HUES64 (cell line): ENCODE measurements around the gene SMARCD1.

Experiments
- H3K27ac ChIP-seq: 2 replicates; pipeline ENCODE4 v1.7.0; 2013; ENCODE audit warnings: low read depth, low read length, inconsistent platforms
- H3K27me3 ChIP-seq: 2 replicates; pipeline ENCODE4 v1.6.1; 2013; ENCODE audit warnings: mild to moderate bottlenecking, low read length; ENCODE audit not compliant: insufficient read depth
- H3K36me3 ChIP-seq: 2 replicates; pipeline ENCODE4 v1.6.1; 2013; ENCODE audit warnings: mild to moderate bottlenecking, low read length; ENCODE audit not compliant: insufficient read depth
- H3K4me1 ChIP-seq: 2 replicates; pipeline ENCODE4 v1.6.1; 2013; ENCODE audit warnings: mild to moderate bottlenecking, low read length, moderate library complexity; ENCODE audit not compliant: insufficient read depth
- H3K4me3 ChIP-seq: 2 replicates; pipeline ENCODE4 v1.5.1; 2013; ENCODE audit warnings: mild to moderate bottlenecking, low read length, moderate library complexity
- H3K9ac ChIP-seq: 2 replicates; pipeline ENCODE4 v1.6.1; 2013; ENCODE audit warnings: mild to moderate bottlenecking, low read depth, low read length
- H3K9me3 ChIP-seq: 2 replicates; pipeline ENCODE4 v1.6.1; 2013; ENCODE audit warnings: low read depth, low read length; ENCODE audit not compliant: insufficient read depth
- WGBS: fragments of 150-250, 120-280 bp; methylation state at CpG from one replicate; pipeline ENCODE4 v1.1.7; 2013; ENCODE audit warnings: missing lambda C conversion rate; 5-methylcytosine and 5-hydroxymethylcytosine counted together

The SMARCD1 gene

GRCh38 chr12:50106907-50107306 is 21.8 kb downstream of the SMARCD1 start:
- peaks cover 26% of the 10 kb centered on the region for H3K4me1 ChIP-seq
- H3K27ac ChIP-seq, result no peak overlapping the region
- peaks cover 2% of the 10 kb centered on the region for H3K36me3 ChIP-seq
- H3K9me3 ChIP-seq, result no peaks in the 10 kb centered on the region
- no peak overlapping the region for H3K4me3 ChIP-seq
- WGBS, result 84% methylated on average over 3 of the region's 3 CpGs
- no peaks in the 10 kb centered on the region for H3K27me3 ChIP-seq
- no peak overlapping the region for H3K9ac ChIP-seq

GRCh38 chr12:50107416-50108268 is 22.5 kb downstream of the SMARCD1 start:
- Histone ChIP-seq H3K4me3 (no peak overlapping the region), H3K36me3 (no peaks in the 10 kb centered on the region), H3K9me3 (no peaks in the 10 kb centered on the region), H3K27ac (no peak overlapping the region), H3K4me1 (peaks cover 24% of the 10 kb centered on the region), H3K9ac (no peak overlapping the region), H3K27me3 (no peaks in the 10 kb centered on the region)
- WGBS, result 92% methylated on average over 16 of the region's 17 CpGs

GRCh38 chr12:50109319-50109718 is 24.2 kb downstream of the SMARCD1 start:
- no peak overlapping the region for H3K27ac ChIP-seq
- H3K4me3 ChIP-seq, result no peak overlapping the region

GRCh38 chr12:50110127-50110761 is 25.1 kb downstream of the SMARCD1 start:
- 58% methylated on average over 7 of the region's 8 CpGs for WGBS
- Histone ChIP-seq H3K27ac (peak overlapping the region; percentile 32; the same call in 1 of the 2 replicates), H3K9me3 (no peaks in the 10 kb centered on the region), H3K4me3 (0 out of 2 replicates have a peak overlapping the region, but pooled peaks have one; percentile 2), H3K9ac (no peak overlapping the region), H3K4me1 (peaks cover 19% of the 10 kb centered on the region), H3K27me3 (no peaks in the 10 kb centered on the region), H3K36me3 (no peaks in the 10 kb centered on the region)

More at GRCh38 chr12:50109319-50109718, 24.2 kb downstream of the SMARCD1 start:
- no peaks in the 10 kb centered on the region for H3K27me3 ChIP-seq
- peaks cover 19% of the 10 kb centered on the region for H3K4me1 ChIP-seq
- no peaks in the 10 kb centered on the region for H3K9me3 ChIP-seq
- WGBS, result 93% methylated on average over 3 of the region's 3 CpGs
- H3K36me3 ChIP-seq, result no peaks in the 10 kb centered on the region
- no peak overlapping the region for H3K9ac ChIP-seq

- 52% methylated on average over 7 of the region's 7 CpGs for whole genome bisulfite sequencing
- Histone ChIP-seq H3K27ac (peak overlapping the region; percentile 34; the same call in 1 of the 2 replicates), H3K27me3 (no peaks in the 10 kb centered on the region), H3K9me3 (no peaks in the 10 kb centered on the region), H3K4me1 (peaks cover 19% of the 10 kb centered on the region), H3K36me3 (no peaks in the 10 kb centered on the region), H3K9ac (0 out of 2 replicates have a peak overlapping the region, but pooled peaks have one; percentile 9), H3K4me3 (peak overlapping the region; percentile 45)
Measured at GRCh38 chr12:50110762-50111351, 25.7 kb downstream of the SMARCD1 start.

GRCh38 chr12:50111395-50111692 is 26.2 kb downstream of the SMARCD1 start:
- Histone ChIP-seq H3K36me3 (0 out of 2 replicates have a peak, but pooled peaks cover under 1% of the 10 kb centered on the region), H3K27ac (no peak overlapping the region), H3K4me3 (peak overlapping the region; percentile 45), H3K9ac (0 out of 2 replicates have a peak overlapping the region, but pooled peaks have one; percentile 9), H3K27me3 (no peaks in the 10 kb centered on the region), H3K9me3 (no peaks in the 10 kb centered on the region), H3K4me1 (peaks cover 19% of the 10 kb centered on the region)
- 7% methylated on average over 19 of the region's 19 CpGs for WGBS

- Histone ChIP-seq H3K9me3 (no peaks in the 10 kb centered on the region), H3K9ac (peak within 1 kb of the TSS; percentile 72), H3K36me3 (0 out of 2 replicates have a peak, but pooled peaks cover 4% of the 10 kb centered on the region), H3K27ac (peak within 1 kb of the TSS; percentile 80; the same call in 1 of the 2 replicates), H3K4me1 (peaks cover 19% of the 10 kb centered on the region), H3K4me3 (peak within 1 kb of the TSS; percentile 70), H3K27me3 (no peaks in the 10 kb centered on the region)
- WGBS, result under 1% methylated on average over 59 of the region's 59 CpGs
Measured at GRCh38 chr12:50111693-50112455, 26.7 kb downstream of the SMARCD1 start, which contains the start of gene COX14. Gene COX14, plus strand, starts transcription at chr12:50112236. Its CDS starts 7,808 bp downstream, at chr12:50120044.

- H3K9me3 ChIP-seq, result no peaks in the 10 kb centered on the region
- H3K36me3 ChIP-seq, result 0 out of 2 replicates have a peak, but pooled peaks cover 4% of the 10 kb centered on the region
- H3K4me3 ChIP-seq, result peak overlapping the region; percentile 70
- WGBS, result 27% methylated on average over 24 of the region's 26 CpGs
- H3K4me1 ChIP-seq, result peaks cover 19% of the 10 kb centered on the region
- no peaks in the 10 kb centered on the region for H3K27me3 ChIP-seq
- peak overlapping the region; percentile 80; the same call in 1 of the 2 replicates for H3K27ac ChIP-seq
- peak overlapping the region; percentile 72 for H3K9ac ChIP-seq
Measured at GRCh38 chr12:50112456-50113218, 27.5 kb downstream of the SMARCD1 start.

- H3K27ac ChIP-seq, result no peak overlapping the region
- H3K27me3 ChIP-seq, result no peaks in the 10 kb centered on the region
- WGBS, result 95% methylated on average over 6 of the region's 6 CpGs
- no peak overlapping the region for H3K9ac ChIP-seq
- no peaks in the 10 kb centered on the region for H3K9me3 ChIP-seq
- H3K4me3 ChIP-seq, result no peak overlapping the region
- H3K36me3 ChIP-seq, result peaks cover 17% of the 10 kb centered on the region
- peaks cover 2% of the 10 kb centered on the region; the same call in 1 of the 2 replicates for H3K4me1 ChIP-seq
Measured at GRCh38 chr12:50117057-50117622, 32.0 kb downstream of the SMARCD1 start.

- Histone ChIP-seq H3K9ac (no peak overlapping the region), H3K4me3 (no peak overlapping the region), H3K27me3 (no peaks in the 10 kb centered on the region), H3K9me3 (no peaks in the 10 kb centered on the region), H3K36me3 (peaks cover 17% of the 10 kb centered on the region), H3K4me1 (no peaks in the 10 kb centered on the region), H3K27ac (no peak overlapping the region)
- 94% methylated on average over 2 of the region's 2 CpGs for WGBS
Measured at GRCh38 chr12:50119387-50119786, 34.2 kb downstream of the SMARCD1 start.
